Measurements from ENCODE around the gene KRTAP4-9.
"Not testable (repeated sequence)": the region's sequence is repeated elsewhere in the genome, so short reads cannot be mapped to it uniquely, and the experiment has no call there.

KRTAP4-9 gene

DNA sequence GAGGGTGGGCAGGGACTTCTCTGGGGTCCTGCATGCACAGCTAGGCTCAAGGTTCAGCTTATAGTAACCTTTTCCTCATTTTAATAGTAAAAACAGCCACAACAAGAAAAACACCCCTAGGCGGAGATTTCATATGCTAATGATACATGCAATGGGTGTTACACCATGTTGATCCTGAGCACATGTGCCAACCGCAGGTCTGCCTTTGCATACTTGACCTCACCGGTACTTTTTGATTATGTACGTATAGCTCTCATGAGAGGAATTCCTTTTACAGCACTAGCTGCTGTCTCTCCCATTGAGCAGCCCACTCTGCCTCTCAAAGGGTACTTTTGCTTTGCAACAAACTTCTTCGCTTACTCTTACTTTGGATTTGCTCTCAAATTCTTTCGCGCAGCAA is 9.1 kb upstream of the KRTAP4-9 start:
- Histone ChIP-seq H4K20me1 (ENCODE audit: insufficient read depth, low read length) (no peaks in the 10 kb centered on the region), H3K4me3 (ENCODE audit: low read length) (no peak overlapping the region), H3K9me2 (replicated peaks; ENCODE audit: insufficient read depth, low read length) (no peaks in the 10 kb centered on the region), H3K4me1 (ENCODE audit: low read length) (no peaks in the 10 kb centered on the region), H3K9me3 (replicated peaks; ENCODE audit: insufficient read depth, low read length) (no peaks in the 10 kb centered on the region), H3K9ac (ENCODE audit: low read length) (no peak overlapping the region), H3F3A (ENCODE audit: insufficient read depth, low read length) (no peaks in the 10 kb centered on the region), H3K27ac (ENCODE audit: low read length) (no peak overlapping the region), H3K4me2 (ENCODE audit: low read depth, low read length) (no peak overlapping the region), H3K27me3 (replicated peaks; ENCODE audit: insufficient read depth, low read length) (no peaks in the 10 kb centered on the region), H2AFZ (ENCODE audit: low read length) (no peak overlapping the region), H3K36me3 (replicated peaks; ENCODE audit: insufficient read depth, low read length) (no peaks in the 10 kb centered on the region), H3K79me2 (ENCODE audit: low read length) (no peaks in the 10 kb centered on the region)
- TF ChIP-seq EZH2 (optimal IDR thresholded peaks at IDR 0.05; ENCODE audit: low read depth, low read length) (no peak), EZH2phosphoT487 (IDR thresholded peaks at IDR 0.05; ENCODE audit: low read length) (no peak)
- TF ChIP-seq, protein P1, sequence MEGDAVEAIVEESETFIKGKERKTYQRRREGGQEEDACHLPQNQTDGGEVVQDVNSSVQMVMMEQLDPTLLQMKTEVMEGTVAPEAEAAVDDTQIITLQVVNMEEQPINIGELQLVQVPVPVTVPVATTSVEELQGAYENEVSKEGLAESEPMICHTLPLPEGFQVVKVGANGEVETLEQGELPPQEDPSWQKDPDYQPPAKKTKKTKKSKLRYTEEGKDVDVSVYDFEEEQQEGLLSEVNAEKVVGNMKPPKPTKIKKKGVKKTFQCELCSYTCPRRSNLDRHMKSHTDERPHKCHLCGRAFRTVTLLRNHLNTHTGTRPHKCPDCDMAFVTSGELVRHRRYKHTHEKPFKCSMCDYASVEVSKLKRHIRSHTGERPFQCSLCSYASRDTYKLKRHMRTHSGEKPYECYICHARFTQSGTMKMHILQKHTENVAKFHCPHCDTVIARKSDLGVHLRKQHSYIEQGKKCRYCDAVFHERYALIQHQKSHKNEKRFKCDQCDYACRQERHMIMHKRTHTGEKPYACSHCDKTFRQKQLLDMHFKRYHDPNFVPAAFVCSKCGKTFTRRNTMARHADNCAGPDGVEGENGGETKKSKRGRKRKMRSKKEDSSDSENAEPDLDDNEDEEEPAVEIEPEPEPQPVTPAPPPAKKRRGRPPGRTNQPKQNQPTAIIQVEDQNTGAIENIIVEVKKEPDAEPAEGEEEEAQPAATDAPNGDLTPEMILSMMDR (IDR thresholded peaks at IDR 0.05; ENCODE audit: low read length), result no peak
- no peak for DNase-seq

DNA sequence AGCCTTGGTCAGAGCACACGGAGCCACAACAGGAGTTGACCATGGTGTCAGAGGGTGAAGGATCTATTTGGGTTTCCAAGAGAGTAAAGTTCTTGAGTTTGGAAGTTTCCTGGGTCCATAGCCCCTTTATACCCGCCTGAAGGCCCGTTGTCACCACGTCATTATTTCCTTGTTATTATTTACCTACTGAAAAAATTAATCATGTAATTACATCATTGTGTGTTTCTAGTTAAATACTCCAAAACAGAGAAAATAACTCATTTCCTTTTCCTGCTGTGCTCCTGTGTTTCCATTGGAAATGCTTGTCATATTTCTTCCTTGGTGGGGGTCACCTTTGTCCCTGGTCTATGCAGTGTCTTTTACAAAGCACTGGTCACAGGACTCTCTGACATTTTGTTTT is 7.1 kb upstream of the KRTAP4-9 start, which contains the start of gene KRTAP4-8:
Gene KRTAP4-8, minus strand, starts transcription at position 101 of the 400 bp plus-strand sequence. Its CDS starts 58 bp downstream, at position 43.
- Histone ChIP-seq H3K27ac (ENCODE audit: low read length) (no peak within 1 kb of the TSS), H3K4me2 (ENCODE audit: low read depth, low read length) (no peak within 1 kb of the TSS)
- TF ChIP-seq EZH2 (optimal IDR thresholded peaks at IDR 0.05; ENCODE audit: low read depth, low read length), result no peak
- TF ChIP-seq, protein P1 (IDR thresholded peaks at IDR 0.05; ENCODE audit: low read length), result no peak
- no peak for TF ChIP-seq EZH2phosphoT487 (IDR thresholded peaks at IDR 0.05; ENCODE audit: low read length)

DNA sequence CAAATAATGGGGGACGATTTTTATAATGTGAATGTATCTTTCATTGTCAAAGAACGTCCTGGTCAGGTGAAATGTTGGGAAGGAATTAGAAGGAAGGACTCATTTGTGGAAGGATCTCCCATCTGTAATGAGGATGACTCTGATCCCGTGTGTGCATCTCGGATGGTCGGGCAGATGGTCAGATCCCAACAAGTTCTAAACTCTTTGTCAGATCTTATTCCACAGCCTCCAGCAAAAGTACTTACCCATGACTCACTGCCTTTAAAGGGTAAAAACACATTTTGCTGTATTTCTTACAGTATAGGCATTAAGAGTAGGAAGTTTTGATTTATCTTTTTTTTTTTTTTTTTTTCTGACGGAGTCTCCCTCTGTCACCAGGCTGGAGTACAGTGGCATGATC is 6.7 kb upstream of the KRTAP4-9 start:
- Histone ChIP-seq H2AFZ (ENCODE audit: low read length) (no peak overlapping the region), H3F3A (ENCODE audit: insufficient read depth, low read length) (no peaks in the 10 kb centered on the region), H3K4me3 (ENCODE audit: low read length) (no peak overlapping the region), H3K9me2 (replicated peaks; ENCODE audit: insufficient read depth, low read length) (no peaks in the 10 kb centered on the region), H3K9ac (ENCODE audit: low read length) (no peak overlapping the region), H3K27me3 (replicated peaks; ENCODE audit: insufficient read depth, low read length) (no peaks in the 10 kb centered on the region), H3K36me3 (replicated peaks; ENCODE audit: insufficient read depth, low read length) (no peaks in the 10 kb centered on the region), H3K9me3 (replicated peaks; ENCODE audit: insufficient read depth, low read length) (no peaks in the 10 kb centered on the region), H3K27ac (ENCODE audit: low read length) (no peak overlapping the region), H3K79me2 (ENCODE audit: low read length) (no peaks in the 10 kb centered on the region), H4K20me1 (ENCODE audit: insufficient read depth, low read length) (no peaks in the 10 kb centered on the region), H3K4me1 (ENCODE audit: low read length) (no peaks in the 10 kb centered on the region), H3K4me2 (ENCODE audit: low read depth, low read length) (no peak overlapping the region)
- TF ChIP-seq EZH2 (optimal IDR thresholded peaks at IDR 0.05; ENCODE audit: low read depth, low read length), result no peak
- DNase-seq, result no peak

More for the DNA sequence above, 7.1 kb upstream of the KRTAP4-9 start, which contains the start of gene KRTAP4-8:
- Histone ChIP-seq H3K36me3 (replicated peaks; ENCODE audit: insufficient read depth, low read length) (no peaks in the 10 kb centered on the region), H3K9me2 (replicated peaks; ENCODE audit: insufficient read depth, low read length) (no peaks in the 10 kb centered on the region), H3K9me3 (replicated peaks; ENCODE audit: insufficient read depth, low read length) (no peaks in the 10 kb centered on the region), H3F3A (ENCODE audit: insufficient read depth, low read length) (no peaks in the 10 kb centered on the region), H2AFZ (ENCODE audit: low read length) (no peak within 1 kb of the TSS), H3K27me3 (replicated peaks; ENCODE audit: insufficient read depth, low read length) (no peaks in the 10 kb centered on the region), H4K20me1 (ENCODE audit: insufficient read depth, low read length) (no peaks in the 10 kb centered on the region), H3K4me1 (ENCODE audit: low read length) (no peaks in the 10 kb centered on the region), H3K79me2 (ENCODE audit: low read length) (no peaks in the 10 kb centered on the region), H3K4me3 (ENCODE audit: low read length) (no peak within 1 kb of the TSS), H3K9ac (ENCODE audit: low read length) (no peak within 1 kb of the TSS)
- DNase-seq, result no peak

DNA sequence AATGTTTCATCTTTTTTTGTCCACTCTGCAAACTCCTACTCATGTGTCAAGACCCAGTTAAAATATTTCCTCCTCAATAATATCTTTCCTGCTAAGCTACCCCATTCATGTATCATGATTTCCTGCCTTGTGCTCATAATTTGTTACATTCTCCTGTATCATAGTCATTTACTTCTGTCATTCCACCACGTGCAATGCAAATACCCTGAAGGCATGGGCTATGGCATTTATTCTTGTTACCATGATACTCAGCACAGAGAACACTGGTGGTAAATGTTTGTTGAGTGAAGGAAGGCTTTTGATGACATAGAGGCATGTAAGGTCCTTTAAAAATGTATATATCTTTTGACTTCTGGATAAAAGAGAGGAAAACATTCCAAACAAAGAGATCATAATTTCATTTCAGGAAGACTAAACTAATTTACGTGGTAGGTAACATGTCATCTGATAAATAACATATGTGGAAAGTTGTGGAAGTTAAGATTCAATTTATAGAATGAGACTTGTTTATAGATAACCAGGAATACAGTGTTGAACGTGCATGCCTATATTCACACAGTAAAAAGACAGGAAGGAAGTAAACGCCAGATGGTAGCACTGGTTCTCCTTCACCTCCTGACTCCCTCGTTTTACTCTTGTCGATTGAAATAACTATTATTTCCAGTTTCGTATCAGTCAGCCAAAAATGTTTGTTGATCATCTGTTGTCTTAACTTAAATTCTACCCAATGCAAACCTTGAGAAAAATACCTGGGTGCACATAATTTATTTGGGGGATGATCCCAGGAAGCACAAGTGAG is 5.3 kb upstream of the KRTAP4-9 start:
- H3F3A ChIP-seq (ENCODE audit: insufficient read depth, low read length); H3K9ac ChIP-seq (ENCODE audit: low read length); H3K9me3 ChIP-seq (replicated peaks; ENCODE audit: insufficient read depth, low read length); H3K27me3 ChIP-seq (replicated peaks; ENCODE audit: insufficient read depth, low read length); DNase-seq; H2AFZ ChIP-seq (ENCODE audit: low read length); H4K20me1 ChIP-seq (ENCODE audit: insufficient read depth, low read length); H3K4me2 ChIP-seq (ENCODE audit: low read depth, low read length); H3K9me2 ChIP-seq (replicated peaks; ENCODE audit: insufficient read depth, low read length); H3K4me3 ChIP-seq (ENCODE audit: low read length); H3K27ac ChIP-seq (ENCODE audit: low read length); H3K36me3 ChIP-seq (replicated peaks; ENCODE audit: insufficient read depth, low read length); H3K79me2 ChIP-seq (ENCODE audit: low read length); H3K4me1 ChIP-seq (ENCODE audit: low read length): not testable (repeated sequence)

All from MM.1S (cell line).